ENCODE results near the gene FAM184B. TPM values are rescaled to one million over a fixed set of nuclear protein-coding genes. Genes with fewer than 3 reads are reported as not detected.
"Not testable (repeated sequence)": the region's sequence is repeated elsewhere in the genome, so short reads cannot be mapped to it uniquely, and the experiment has no call there.

Gene FAM184B
- total and polyA plus RNA-seq, 11 donors = 0.04 to 0.08 TPM; not detected in 9

GRCh38 chr4:17713779-17714178 lies 67.6 kb downstream of the FAM184B start:
- WGBS, 4 donors = 87 to 90% (median 89%) methylated on average over 5 of the region's 5 CpGs
- no peak overlapping the region for H3K27ac ChIP-seq
- peaks cover 0 to 4% (median 0%) of the 10 kb centered on the region in 9 donors for H3K27me3 ChIP-seq
- no peaks in the 10 kb centered on the region for H3K9me3 ChIP-seq
- no peak for TF ChIP-seq POLR2A (IDR thresholded peaks at IDR 0.05)
- TF ChIP-seq CTCF (IDR thresholded peaks at IDR 0.05) = no peak
- DNase-seq (no peak), ATAC-seq (no peak)
- H3K36me3 ChIP-seq = no peaks in the 10 kb centered on the region
- H3K4me3 ChIP-seq = no peak overlapping the region
- intact Hi-C loops (cut with DNase I) = no loop called here
- no peaks in the 10 kb centered on the region for H3K4me1 ChIP-seq

- 67 to 77% (median 73%) methylated on average over 5 of the region's 5 CpGs for WGBS, 4 donors
Measured at GRCh38 chr4:17712166-17712565, 69.3 kb downstream of the FAM184B start.

GRCh38 chr4:17711206-17711605 lies 70.2 kb downstream of the FAM184B start:
- ATAC-seq, DNase-seq: not testable (repeated sequence)
- 76 to 94% (median 77%) methylated on average over 8 of the region's 8 CpGs for WGBS, 4 donors

More at GRCh38 chr4:17712166-17712565, 69.3 kb downstream of the FAM184B start:
- no peak for DNase-seq
- H3K9me3 ChIP-seq = no peaks in the 10 kb centered on the region
- peaks cover 0 to 4% (median 0%) of the 10 kb centered on the region in 9 donors for H3K27me3 ChIP-seq
- no peaks in the 10 kb centered on the region for H3K4me1 ChIP-seq
- no peak for TF ChIP-seq POLR2A (IDR thresholded peaks at IDR 0.05)
- TF ChIP-seq CTCF (IDR thresholded peaks at IDR 0.05) = no peak
- no peak overlapping the region for H3K4me3 ChIP-seq
- H3K27ac ChIP-seq = no peak overlapping the region
- ATAC-seq = no peak
- no peaks in the 10 kb centered on the region for H3K36me3 ChIP-seq
- intact Hi-C loops (cut with DNase I) = no loop called here

GRCh38 chr4:17709763-17710068 lies 71.7 kb downstream of the FAM184B start:
- intact Hi-C loops (cut with DNase I) = no loop called here
- no peaks in the 10 kb centered on the region for H3K4me1 ChIP-seq
- WGBS, 4 donors = 59 to 73% (median 61%) methylated on average over 8 of the region's 8 CpGs
- ATAC-seq (no peak), DNase-seq (no peak)
- H3K27ac ChIP-seq = no peak overlapping the region
- TF ChIP-seq CTCF (IDR thresholded peaks at IDR 0.05) (no peak), POLR2A (IDR thresholded peaks at IDR 0.05) (no peak)
- H3K36me3 ChIP-seq = no peaks in the 10 kb centered on the region
- H3K4me3 ChIP-seq = no peak overlapping the region
- H3K9me3 ChIP-seq = no peaks in the 10 kb centered on the region
- peaks cover 0 to 4% (median 0%) of the 10 kb centered on the region in 9 donors for H3K27me3 ChIP-seq

More at GRCh38 chr4:17711206-17711605, 70.2 kb downstream of the FAM184B start:
- H3K9me3 ChIP-seq; H3K4me1 ChIP-seq; H3K36me3 ChIP-seq; H3K27me3 ChIP-seq; H3K27ac ChIP-seq; H3K4me3 ChIP-seq; intact Hi-C loops (cut with DNase I): not testable (repeated sequence)

- no peak overlapping the region for H3K27ac ChIP-seq
- peaks cover 0 to 4% (median 0%) of the 10 kb centered on the region in 9 donors for H3K27me3 ChIP-seq
- DNase-seq (no peak), ATAC-seq (no peak)
- 79 to 86% (median 80%) methylated on average over 29 to 36 of the region's 36 CpGs for WGBS, 4 donors
- no peak overlapping the region for H3K4me3 ChIP-seq
- no peaks in the 10 kb centered on the region for H3K9me3 ChIP-seq
- intact Hi-C loops (cut with DNase I) = no loop called here
- TF ChIP-seq POLR2A (IDR thresholded peaks at IDR 0.05) = no peak
- no peak for TF ChIP-seq CTCF (IDR thresholded peaks at IDR 0.05)
- H3K36me3 ChIP-seq = no peaks in the 10 kb centered on the region
- no peaks in the 10 kb centered on the region for H3K4me1 ChIP-seq
Measured at GRCh38 chr4:17708992-17709762, 72.2 kb downstream of the FAM184B start.

Data from heart left ventricle (tissue), 16 donors.